HTR-8/SVneo (cell line): ENCODE results near the gene FGD1.

Experiments used
- DNase-seq: peaks from one replicate; pipeline ENCODE4 v3.0.0; 2011; ENCODE audit warnings: low spot score, mixed read lengths; ENCODE audit not compliant: insufficient read length
- FAIRE-seq: peaks from 2 replicates; lab custom pipeline; 2011; peaks lifted over from hg19 to GRCh38; lab: Jason Lieb, UNC

Gene FGD1

DNA sequence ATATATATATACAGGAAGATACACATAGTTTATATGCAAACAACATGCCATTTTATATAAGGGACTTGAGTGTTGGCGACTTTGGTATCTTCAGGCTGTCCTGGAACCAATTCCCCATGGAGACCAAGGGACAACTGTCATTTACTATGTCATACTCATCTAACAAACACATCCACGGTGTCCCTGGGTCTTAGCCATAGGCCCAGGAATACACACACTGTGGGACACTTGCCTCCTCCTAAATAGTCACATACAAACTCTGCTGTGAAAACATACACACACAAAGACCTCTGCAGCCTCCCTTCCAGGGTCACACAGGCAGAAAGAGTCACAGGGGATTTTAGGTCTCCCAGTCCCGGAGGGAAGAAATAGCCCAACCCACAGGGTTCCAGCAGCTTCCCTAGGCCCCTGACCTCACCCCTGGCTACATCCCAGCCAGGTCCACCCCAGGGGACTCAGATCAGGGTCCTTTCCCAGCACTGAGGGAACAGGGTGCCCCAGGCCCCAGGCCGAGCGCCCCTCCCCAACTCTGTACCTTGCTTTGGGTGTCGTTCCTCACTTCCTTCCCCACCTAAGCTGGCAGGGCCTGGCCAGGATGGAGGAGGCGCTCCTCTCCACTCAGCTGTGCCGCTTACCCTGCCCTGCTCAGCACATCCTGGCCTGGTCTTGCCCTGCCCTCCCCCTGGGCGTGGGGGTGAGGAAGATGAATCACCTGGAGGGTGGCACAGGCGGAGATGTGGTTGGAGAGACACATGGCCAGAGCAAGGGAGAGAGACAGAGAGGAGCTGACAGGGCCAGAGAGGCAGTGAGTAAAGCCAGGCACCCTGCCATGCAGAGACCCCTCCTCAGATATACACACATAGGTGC, 21.8 kb downstream of the FGD1 start:
- FAIRE-seq = no peak
- no peak for DNase-seq

DNA sequence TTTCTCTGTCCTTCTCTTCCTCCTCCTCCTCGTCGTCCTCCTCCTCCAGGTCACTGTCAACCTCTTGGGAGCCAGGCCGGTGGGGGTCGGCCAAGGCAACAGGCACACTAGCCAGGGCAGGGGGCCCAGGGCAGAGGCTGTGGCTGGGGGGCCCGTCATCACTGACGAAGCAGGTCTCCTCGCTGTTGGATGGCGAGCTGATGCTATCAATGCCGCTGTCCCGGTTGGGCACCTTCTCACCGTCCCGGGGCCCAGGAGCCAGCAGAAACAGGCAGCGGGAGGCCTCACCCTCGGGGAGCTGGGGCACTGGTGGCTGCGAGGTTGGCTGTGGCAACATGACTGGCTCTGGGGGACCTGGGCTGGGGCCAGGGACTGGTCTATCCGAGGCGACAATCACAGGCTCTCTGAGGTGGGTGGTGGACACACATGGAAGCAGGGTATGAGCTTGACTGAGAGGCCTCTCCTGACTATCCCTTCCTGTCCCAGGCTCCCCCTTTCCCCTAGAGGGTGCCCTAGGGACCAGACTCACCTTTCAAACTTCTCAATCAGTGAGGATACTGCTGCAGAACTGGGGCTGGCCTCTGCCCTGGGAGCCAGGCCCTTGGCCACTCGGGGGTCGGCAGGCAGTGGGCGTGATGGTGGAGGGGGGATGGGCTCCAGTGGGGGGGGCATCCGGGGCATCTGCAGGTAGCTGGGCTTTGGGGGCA, 25.8 kb downstream of the FGD1 start:
- no peak for DNase-seq
- no peak for FAIRE-seq

DNA sequence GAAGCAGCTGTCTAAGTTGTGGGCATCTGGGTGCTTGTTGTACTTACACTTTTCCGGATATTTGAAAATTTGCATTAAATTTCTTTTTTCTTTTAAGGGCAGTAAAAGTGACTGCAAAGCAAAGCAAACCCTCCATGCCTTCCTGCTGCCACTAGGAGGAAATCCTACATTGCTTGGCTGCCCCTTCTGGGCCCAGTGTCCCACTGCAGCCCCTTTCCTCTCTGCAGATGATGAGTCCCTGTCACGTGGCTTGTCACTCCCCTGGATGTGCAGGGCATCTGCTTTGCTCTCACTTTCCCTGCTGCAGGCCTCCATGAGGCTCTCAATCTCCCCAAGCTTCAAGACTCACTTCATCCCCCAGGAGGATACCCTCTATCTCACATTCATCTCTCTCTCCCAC, 43.1 kb downstream of the FGD1 start:
- FAIRE-seq = no peak
- no peak for DNase-seq

DNA sequence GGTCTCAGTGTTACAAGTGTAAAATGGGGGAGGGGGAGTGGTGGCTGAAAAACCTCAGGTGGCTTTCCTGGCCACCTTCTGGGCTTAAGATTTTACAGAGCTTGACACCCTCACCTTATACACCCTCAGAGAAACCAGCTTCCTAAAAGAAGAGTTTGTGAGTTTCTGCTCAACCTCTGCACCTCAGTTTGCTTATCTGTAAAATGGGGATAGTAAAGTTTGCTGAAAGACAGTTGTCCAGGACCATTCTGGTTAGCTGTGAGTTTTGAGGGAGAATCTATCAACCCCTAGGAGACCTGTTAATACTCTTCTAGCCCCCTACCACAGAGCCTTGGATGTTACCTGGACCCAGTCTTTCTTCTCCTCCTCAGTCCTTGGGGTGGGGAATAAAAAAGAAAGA, 46.1 kb downstream of the FGD1 start:
- DNase-seq (no peak), FAIRE-seq (no peak)

DNA sequence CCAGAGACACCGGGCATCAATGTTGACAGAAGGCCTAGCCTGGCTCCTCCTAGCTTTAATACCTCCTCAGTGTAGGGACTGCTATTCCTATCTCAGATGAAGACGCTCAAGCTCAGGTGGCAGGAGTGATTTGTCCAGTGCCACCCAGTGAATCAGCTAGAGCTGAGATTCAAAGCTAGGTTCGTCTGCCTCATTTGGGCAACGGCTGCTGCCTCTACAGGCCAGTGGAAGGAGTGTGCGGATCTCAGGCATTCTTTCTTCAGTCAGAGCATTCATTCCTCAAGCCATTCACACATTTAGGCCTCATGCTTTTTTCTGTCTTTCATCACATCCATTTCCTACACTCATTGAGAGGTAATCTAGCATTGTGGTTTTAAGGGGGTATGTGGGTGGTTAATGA, 48.6 kb downstream of the FGD1 start:
- no peak for DNase-seq

DNA sequence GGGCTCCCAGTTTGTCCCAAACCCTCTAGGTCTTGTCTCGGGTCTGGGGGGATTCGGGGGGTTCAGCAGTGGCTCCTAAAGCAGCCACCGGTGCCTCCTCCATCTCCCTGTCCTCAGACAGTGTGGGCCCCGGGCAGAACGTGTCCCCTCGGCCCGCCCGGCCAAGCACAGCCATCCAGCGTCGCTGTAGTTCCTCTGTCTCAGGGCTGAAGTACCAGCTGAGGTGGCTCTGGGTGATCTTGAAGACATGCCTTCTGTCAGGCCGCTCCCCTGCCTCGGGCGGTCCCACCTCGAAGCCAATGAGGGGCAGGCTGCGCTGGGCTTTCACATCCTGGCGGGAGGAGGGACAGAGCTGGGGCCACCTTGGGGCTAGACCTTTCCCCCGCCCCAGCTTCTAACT, 50.0 kb downstream of the FGD1 start:
- DNase-seq (no peak), FAIRE-seq (no peak)

More for the DNA sequence above, 48.6 kb downstream of the FGD1 start:
- FAIRE-seq = no peak

DNA sequence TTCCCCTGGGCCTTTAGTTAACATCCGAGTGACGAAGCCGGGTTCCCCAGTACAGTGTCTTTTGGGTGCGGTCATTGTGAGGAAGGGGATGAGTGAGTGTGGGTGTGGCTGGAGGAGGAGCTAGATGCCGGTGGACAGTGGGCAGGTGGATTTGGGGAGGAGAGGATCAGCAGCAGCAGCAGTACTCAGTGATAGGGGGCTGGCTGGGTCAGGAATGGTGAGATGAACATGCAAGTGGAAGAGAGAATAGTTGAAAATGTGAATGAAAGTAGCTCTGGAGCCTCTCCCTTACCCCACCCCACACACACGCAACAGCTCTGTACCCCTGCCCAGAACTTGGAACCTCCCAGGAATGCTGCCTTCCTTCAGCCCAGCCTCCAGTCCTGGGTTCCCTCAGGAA, 51.3 kb downstream of the FGD1 start:
- no peak for FAIRE-seq
- no peak for DNase-seq

DNA sequence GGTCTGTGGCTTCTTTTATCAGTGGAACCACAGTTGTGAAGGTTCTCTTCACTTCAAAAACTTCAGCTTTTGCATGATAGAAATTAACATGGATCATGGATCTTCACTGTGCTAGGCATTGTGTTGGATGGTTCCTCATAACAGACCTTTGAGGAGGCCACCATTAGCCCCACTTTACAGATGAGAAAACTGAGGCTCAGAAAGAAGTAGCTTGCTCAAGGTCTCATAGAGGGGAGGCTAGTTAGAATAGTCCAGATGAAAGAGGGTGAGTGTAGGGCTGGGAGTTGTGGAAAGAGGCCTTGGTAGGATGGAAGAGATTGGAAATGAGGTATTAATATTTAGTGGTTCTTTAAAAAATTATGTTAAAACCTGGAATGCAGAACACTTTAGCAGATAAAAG, 53.2 kb downstream of the FGD1 start:
- no peak for FAIRE-seq
- DNase-seq = no peak

DNA sequence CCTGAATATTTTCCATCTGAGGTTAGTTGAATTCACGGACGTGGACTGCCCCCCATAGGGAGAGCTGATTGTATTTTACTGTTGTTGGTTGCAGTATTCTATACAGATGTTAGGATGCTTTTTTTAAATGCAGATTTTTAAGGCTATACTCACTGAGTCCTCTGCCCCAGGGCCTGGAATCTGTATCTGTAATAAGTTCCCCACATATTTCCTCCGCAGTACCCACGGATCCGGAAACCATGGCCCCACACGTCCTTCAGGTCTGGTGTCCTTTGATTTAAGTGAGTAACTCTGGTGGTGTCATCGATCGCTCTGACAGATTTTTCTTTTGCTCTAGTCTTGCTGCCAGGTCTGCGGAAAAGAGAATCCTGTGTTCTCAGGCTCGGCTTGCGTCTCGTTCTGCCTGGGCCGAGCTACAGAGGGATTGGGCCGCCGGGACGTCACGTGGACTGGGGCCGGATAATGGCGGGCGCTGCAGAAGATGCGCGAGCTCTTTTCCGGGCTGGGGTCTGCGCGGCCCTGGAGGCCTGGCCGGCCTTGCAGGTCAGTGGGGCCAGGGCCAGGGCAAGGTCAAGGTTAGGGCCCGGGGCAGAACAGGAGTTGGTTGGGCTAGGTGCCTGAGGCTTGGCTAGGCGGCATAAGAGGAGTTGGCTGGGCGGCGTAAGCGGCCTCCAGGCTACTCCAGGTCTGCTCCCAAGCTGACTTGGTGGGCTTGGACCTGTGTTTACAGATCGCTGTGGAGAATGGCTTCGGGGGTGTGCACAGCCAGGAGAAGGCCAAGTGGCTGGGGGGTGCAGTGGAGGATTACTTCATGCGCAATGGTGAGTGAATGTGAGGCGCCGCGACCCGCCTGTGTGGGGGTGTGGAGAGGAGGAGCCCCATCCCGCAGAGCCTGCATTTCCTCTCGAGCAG, 55.8 kb downstream of the FGD1 start, which contains the start of gene TSR2:
TSS of gene TSR2 (plus strand) at position 445 of the 912 bp plus-strand sequence. CDS start at position 463, 18 bp downstream.
- no peak for FAIRE-seq
- peak; percentile 59 for DNase-seq

DNA sequence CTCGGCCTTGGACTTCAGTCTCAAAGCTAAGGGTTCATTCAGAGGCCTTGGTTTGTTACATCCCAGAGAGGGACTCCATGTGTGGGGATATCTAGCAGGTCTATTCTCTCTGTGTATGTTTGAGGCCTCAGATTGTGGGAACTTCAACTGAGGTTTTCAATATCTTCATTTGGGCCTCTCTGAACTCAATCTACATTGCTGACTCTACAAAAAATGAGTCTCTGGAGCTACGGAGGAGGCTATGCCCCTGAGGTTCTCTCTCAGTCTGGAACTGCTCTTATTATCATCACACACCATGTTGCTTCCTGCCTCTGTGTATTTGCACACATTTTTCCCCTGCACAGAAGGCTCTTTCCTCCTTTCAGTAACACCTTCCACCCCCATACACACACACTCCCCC, 60.9 kb downstream of the FGD1 start:
- DNase-seq (no peak), FAIRE-seq (no peak)

DNA sequence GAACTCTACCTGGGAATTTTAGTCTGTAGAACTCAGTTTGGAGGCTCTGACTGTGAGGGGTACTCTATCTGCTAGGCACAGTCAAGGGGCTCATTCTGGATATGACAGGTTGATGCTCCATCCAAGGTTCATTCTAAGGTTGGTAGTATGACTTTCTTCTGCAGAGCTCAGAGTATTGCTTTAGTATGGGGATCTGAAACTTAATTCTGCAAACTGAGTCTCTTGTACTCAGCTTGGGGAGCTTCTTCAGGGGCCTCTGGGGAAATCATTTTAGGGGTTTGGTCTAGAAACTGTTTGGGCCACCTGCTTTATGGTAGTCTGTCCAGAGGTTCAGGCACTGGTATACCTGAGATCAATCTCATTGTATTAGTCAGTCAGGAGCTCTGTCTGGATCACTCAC, 65.5 kb downstream of the FGD1 start:
- FAIRE-seq (no peak), DNase-seq (no peak)

DNA sequence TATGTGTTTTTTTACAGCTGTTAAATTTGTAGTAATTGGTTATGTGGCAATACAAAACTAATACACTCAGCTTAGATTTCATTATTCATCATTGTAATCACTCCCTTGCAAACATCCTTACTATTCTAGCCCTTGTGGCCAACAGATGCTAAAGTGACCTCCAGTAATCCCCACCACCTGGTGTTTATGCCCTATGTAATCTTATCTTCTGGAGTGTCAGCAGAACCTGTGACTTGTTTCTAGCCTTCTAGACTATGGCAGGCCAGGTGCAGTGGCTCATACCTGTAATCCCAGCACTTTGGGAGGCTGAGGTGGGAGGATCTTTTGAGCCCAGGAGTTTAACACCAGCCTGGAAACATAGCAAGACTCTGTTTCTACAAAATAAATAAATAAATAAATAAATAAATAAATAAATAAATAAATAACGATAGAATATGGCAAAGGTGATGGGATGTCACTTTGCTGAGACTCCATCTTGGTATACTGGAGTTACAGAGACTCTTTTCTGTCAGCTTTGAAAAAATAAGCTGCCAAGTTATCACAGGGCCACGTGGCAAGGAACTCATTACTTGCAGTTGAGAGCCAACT, 68.1 kb downstream of the FGD1 start:
- DNase-seq (no peak), FAIRE-seq (no peak)

DNA sequence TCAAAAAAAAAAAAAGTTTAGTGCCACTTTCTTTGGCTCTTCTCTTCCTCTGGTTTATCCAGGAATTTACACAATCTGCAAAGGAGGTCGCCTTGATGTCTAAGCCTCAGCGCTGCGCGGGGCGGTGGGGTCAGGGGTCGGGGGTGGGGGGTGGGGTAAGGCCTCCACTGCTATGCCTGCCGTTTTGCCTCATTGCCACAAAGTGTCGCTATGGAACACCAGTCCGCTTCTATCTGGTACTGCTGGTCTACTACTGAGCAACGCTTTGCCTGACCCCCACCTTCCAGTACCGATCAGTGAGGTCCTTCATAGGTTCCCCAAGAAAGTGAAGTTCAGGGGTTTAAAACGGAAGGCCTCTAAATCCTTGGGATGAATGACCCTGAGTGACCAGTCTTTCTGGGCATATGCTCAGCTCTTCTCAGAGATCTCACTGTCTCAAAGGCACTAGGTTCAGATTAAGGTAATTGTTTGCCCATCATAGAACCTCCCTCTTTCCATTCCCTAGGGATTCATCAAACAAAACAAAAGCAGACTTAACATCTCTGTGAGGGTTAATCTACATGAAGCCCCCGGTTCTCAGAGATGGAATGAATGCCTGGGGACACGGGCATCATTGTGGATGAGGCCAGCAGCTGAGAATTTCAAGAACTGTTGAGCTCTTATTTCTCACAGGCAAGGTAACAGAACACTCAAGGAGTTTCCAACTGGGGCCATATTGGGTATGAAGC, 72.7 kb downstream of the FGD1 start:
- DNase-seq (no peak), FAIRE-seq (no peak)

DNA sequence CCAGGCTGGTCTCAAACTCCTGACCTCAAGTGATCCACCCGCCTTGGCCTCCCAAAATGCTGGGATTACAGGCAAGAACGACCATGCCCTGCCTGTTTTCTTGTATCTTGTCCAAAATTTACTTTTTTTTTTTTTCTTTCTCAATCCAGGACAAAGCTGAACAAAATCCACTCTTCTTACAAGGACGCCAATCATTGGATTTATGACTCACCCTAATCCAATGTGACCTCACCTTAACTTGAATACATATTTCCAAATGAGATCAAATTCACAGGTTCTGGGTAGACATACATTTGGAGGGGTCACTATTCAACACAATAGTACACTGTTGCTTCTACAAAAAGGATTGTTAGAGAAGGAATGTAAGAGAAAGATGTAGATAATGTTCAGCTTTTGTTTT, 73.9 kb downstream of the FGD1 start:
- FAIRE-seq = no peak
- DNase-seq = no peak

DNA sequence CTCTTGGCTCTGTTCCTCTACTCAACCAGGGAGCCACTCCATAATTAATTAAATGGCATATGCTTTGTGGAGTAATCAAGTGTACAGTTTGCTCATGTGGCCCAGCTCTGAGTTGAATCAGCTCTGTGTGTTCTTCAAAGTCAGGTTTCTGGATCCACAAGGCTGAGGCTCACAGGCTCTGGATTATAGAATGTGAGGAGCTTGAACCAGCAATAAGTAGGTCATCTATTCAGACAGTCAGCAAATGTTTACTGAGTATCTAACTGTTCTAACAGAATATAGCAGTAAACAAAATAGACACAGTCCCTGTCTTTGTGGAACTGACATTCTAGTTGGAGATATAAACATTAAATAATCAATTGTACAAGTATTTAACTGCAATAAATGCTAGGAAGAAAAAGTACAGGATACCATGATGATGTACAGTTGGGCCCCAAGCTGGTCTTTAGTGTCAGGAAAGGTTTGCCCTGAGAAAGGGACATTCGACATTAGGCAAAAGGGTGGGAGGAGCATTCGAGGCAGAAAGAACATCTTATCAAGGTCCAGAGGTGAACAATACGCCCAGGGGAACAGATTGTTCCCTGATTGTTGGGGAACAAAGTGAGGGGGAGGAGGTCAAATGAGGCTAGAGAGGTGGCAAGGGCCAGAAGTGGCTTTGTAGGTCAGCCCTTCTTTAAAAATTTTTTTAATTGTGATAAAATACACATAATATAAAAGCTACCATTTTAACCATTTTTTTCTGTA, 76.3 kb downstream of the FGD1 start:
- no peak for DNase-seq
- no peak for FAIRE-seq

DNA sequence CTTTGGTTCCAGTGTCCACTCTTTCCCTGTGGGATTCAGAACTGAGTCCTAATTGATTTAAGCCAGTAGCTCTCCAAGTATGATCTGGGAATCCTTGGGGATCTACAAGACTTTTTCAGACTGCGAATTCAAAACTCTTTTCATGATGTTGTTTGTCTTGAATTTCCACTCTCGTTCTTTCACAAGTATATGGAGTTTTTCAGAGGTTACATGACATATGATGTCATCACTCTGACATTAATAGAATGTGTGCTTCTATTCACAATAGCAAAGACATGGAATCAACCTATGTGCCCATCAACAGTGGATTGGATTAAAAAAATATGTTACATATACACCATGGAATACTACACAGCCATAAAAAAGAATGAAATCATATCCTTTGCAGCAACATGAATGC, 79.1 kb downstream of the FGD1 start:
- DNase-seq = no peak
- no peak for FAIRE-seq

DNA sequence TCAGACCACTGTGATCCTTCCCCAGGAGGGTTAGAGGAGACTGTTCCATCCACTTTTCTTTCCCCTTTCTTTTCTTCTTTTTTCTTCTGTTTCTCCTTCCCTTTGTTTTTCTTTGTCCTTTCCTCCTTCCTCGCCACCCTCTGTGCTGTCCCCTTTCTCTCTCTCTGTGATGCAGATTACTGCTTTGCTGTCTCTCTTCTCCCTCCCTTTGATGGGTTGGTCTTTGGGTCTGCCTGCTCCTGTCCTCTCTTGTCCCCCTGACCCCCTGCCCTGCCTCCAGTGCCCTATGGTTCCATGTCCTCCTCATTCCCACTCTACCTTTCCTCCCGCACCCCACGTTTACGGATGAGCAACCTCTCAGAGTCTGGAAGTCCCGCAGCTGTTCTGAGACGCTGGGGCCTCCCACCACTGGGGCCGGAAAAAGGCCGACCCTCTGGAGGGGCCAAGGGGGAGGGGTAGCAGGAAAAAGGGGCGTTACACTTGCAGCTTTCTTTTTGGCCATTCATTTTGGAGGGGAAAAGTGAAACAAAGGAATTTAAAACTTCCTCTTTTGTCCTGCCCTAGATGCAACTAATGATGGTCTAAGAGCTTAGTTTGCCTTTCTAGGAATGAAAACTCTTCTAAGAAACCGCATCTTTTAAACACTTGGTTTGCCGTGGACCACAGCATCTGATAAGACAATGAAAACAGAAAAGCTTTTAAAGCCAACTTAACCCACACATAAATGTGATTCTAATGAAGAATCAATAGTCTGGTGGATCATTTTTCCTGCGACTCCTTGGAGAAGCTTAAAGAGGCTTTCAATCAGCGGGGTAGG, 80.3 kb downstream of the FGD1 start:
- DNase-seq (no peak), FAIRE-seq (no peak)

DNA sequence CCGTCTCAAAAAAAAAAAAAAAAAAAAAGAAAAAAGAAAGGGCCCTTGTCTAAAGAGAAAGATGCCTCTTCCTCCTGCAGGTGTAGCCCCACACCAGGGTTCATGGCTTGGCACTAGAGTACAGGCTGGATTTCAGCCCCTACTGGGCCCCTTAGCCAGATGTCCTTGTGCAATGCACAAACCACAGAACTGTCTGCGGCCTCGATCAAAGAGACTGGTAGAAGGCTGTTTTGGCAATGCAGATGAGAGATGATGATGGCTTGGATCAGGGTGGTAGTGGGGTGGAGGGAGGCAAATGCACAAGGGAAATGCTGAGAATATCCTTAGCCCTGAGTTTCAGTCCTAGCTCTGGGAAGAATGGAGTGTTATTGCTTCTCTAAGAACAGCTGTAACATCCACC, 82.3 kb downstream of the FGD1 start:
- no peak for FAIRE-seq
- DNase-seq = no peak
